Measurements from ENCODE around the gene DAP. TPM values are rescaled to one million over a fixed set of nuclear protein-coding genes. Genes with fewer than 3 reads are reported as not detected.
"Not testable (repeated sequence)": the region's sequence is repeated elsewhere in the genome, so short reads cannot be mapped to it uniquely, and the experiment has no call there.

Gene DAP
- total RNA-seq, 1 experiment from 2014 or later: 47.2 TPM

DNA sequence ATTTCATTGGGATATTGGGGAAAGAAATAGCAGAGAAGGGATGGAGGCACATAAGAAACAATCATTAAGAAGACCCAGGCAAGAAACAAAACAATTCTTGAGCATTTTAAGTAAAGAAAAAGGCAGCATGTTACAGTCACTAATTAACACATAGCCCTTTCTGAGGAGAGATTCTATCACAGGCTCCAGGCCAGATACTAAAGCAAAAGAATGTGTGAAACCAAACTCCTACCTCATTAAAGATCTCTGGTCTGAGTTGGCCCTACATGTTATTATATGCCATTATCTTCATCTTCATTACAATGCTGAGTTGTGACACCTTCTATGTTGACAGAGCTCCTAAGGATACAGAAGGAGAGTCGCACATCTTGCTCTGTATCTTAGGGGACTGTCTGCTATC lies 37.5 kb downstream of the DAP start:
- Mint-ChIP-seq H3K36me3 (ENCODE audit: insufficient read depth in 1 of 3, low read depth in 3 of 3) (peaks cover 0 to 12% (median 5%) of the 10 kb centered on the region in 3 experiments; a peak in 5 of 7 replicates), H3K27ac (no peak overlapping the region), H3K27me3 (ENCODE audit: low read depth) (no peaks in the 10 kb centered on the region), H3K4me1 (no peaks in the 10 kb centered on the region; a peak in 1 of 4 replicates), H3K9me3 (no peaks in the 10 kb centered on the region), H3K4me3 (no peak overlapping the region)
- Histone ChIP-seq H3K14ac (ENCODE audit: insufficient read depth, low read length) (no peak overlapping the region), H3K9me3 (ENCODE audit: control insufficient read depth, low read depth, low read length) (no peaks in the 10 kb centered on the region), H4K8ac (replicated peaks; ENCODE audit: insufficient read length, low read depth, low read length) (no peak overlapping the region), H3K27me3 (ENCODE audit: insufficient read depth, low read length) (no peaks in the 10 kb centered on the region), H3K27ac (ENCODE audit: insufficient read length, low read depth, low read length) (no peak overlapping the region), H3K23ac (ENCODE audit: insufficient read length, low read depth, low read length) (no peak overlapping the region), H4K20me1 (ENCODE audit: control insufficient read depth, insufficient read depth, insufficient read length) (no peaks in the 10 kb centered on the region), H3K79me2 (ENCODE audit: insufficient read depth, low read length) (no peaks in the 10 kb centered on the region), H2BK20ac (ENCODE audit: low read depth, low read length, poor library complexity, severe bottlenecking) (no peak overlapping the region), H3K4ac (ENCODE audit: low read depth, low read length) (no peak overlapping the region), H2BK120ac (ENCODE audit: low read depth, low read length, poor library complexity, severe bottlenecking) (no peak overlapping the region), H3K79me1 (ENCODE audit: insufficient read depth, low read depth, low read length, poor library complexity, severe bottlenecking) (no peaks in the 10 kb centered on the region), H2AK5ac (ENCODE audit: insufficient read length, low read length) (no peak overlapping the region), H2BK5ac (ENCODE audit: insufficient read length, low read length) (no peak overlapping the region), H3K23me2 (ENCODE audit: insufficient read length, low read depth, low read length, poor library complexity, severe bottlenecking) (no peaks in the 10 kb centered on the region), H3K56ac (ENCODE audit: insufficient read length, low read depth, low read length) (no peak overlapping the region), H3K9ac (ENCODE audit: extremely low read depth, insufficient read length, low read length) (no peak overlapping the region), H2BK15ac (ENCODE audit: low read depth, low read length) (no peak overlapping the region), H2AFZ (ENCODE audit: low read length) (no peak overlapping the region), H3T11ph (ENCODE audit: low read length) (no peak overlapping the region), H3K18ac (ENCODE audit: insufficient read length, low read depth, low read length) (no peak overlapping the region), H4K5ac (ENCODE audit: insufficient read length, low read depth, low read length) (no peak overlapping the region), H3K4me1 (ENCODE audit: insufficient read depth, low read length) (no peaks in the 10 kb centered on the region), H4K91ac (ENCODE audit: insufficient read length, low read depth, low read length) (no peak overlapping the region), H3K4me2 (ENCODE audit: insufficient read depth, insufficient read length, low read length) (no peak overlapping the region), H2BK12ac (ENCODE audit: insufficient read length, low read depth, low read length) (no peak overlapping the region)
- no peak for DNase-seq
- TF ChIP-seq, protein P1, sequence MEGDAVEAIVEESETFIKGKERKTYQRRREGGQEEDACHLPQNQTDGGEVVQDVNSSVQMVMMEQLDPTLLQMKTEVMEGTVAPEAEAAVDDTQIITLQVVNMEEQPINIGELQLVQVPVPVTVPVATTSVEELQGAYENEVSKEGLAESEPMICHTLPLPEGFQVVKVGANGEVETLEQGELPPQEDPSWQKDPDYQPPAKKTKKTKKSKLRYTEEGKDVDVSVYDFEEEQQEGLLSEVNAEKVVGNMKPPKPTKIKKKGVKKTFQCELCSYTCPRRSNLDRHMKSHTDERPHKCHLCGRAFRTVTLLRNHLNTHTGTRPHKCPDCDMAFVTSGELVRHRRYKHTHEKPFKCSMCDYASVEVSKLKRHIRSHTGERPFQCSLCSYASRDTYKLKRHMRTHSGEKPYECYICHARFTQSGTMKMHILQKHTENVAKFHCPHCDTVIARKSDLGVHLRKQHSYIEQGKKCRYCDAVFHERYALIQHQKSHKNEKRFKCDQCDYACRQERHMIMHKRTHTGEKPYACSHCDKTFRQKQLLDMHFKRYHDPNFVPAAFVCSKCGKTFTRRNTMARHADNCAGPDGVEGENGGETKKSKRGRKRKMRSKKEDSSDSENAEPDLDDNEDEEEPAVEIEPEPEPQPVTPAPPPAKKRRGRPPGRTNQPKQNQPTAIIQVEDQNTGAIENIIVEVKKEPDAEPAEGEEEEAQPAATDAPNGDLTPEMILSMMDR (conservative IDR thresholded peaks at IDR 0.05): no peak
- no CpG with 5 or more reads among the region's 1 CpG for WGBS (ENCODE audit: extremely low coverage, insufficient read length, low lambda C conversion rate)

DNA sequence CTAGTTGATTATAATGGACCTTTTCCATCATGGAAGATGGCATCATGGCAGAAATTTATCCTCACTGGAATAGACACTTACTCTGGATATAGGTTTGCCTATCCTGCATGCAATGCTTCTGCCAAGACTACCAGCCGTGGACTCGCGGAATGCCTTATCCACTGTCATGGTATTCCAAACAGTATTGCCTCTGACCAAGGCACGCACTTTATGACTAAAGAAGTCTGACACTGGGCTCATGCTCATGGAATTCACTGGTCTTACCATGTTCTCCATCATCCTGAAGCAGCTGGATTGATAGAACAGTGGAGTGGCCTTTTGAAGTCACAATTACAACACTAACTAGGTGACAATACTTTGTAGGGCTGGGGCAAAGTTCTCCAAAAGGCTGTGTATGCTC lies 40.3 kb downstream of the DAP start:
- not testable (repeated sequence) for H3K4me2 ChIP-seq (ENCODE audit: insufficient read depth, insufficient read length, low read length); H3K4ac ChIP-seq (ENCODE audit: low read depth, low read length); H4K91ac ChIP-seq (ENCODE audit: insufficient read length, low read depth, low read length); H3K27me3 Mint-ChIP-seq (ENCODE audit: low read depth); H3T11ph ChIP-seq (ENCODE audit: low read length); H2BK5ac ChIP-seq (ENCODE audit: insufficient read length, low read length); H3K27me3 ChIP-seq (ENCODE audit: insufficient read depth, low read length); H2BK15ac ChIP-seq (ENCODE audit: low read depth, low read length); H2BK20ac ChIP-seq (ENCODE audit: low read depth, low read length, poor library complexity, severe bottlenecking); H3K23ac ChIP-seq (ENCODE audit: insufficient read length, low read depth, low read length); H4K20me1 ChIP-seq (ENCODE audit: control insufficient read depth, insufficient read depth, insufficient read length); H3K9me3 Mint-ChIP-seq; H3K4me3 Mint-ChIP-seq; H3K27ac ChIP-seq (ENCODE audit: insufficient read length, low read depth, low read length); H4K8ac ChIP-seq (replicated peaks; ENCODE audit: insufficient read length, low read depth, low read length); H2BK120ac ChIP-seq (ENCODE audit: low read depth, low read length, poor library complexity, severe bottlenecking); H2AK5ac ChIP-seq (ENCODE audit: insufficient read length, low read length); H3K9me3 ChIP-seq (ENCODE audit: control insufficient read depth, low read depth, low read length); H3K79me1 ChIP-seq (ENCODE audit: insufficient read depth, low read depth, low read length, poor library complexity, severe bottlenecking); DNase-seq; H2AFZ ChIP-seq (ENCODE audit: low read length); H3K4me1 ChIP-seq (ENCODE audit: insufficient read depth, low read length); H3K23me2 ChIP-seq (ENCODE audit: insufficient read length, low read depth, low read length, poor library complexity, severe bottlenecking); H4K5ac ChIP-seq (ENCODE audit: insufficient read length, low read depth, low read length); H3K56ac ChIP-seq (ENCODE audit: insufficient read length, low read depth, low read length); H3K79me2 ChIP-seq (ENCODE audit: insufficient read depth, low read length); H3K4me1 Mint-ChIP-seq; H3K27ac Mint-ChIP-seq; H2BK12ac ChIP-seq (ENCODE audit: insufficient read length, low read depth, low read length); H3K18ac ChIP-seq (ENCODE audit: insufficient read length, low read depth, low read length); H3K14ac ChIP-seq (ENCODE audit: insufficient read depth, low read length); H3K9ac ChIP-seq (ENCODE audit: extremely low read depth, insufficient read length, low read length)
- no CpG with 5 or more reads among the region's 4 CpGs for WGBS (ENCODE audit: extremely low coverage, insufficient read length, low lambda C conversion rate)
- peaks cover 3 to 12% (median 12%) of the 10 kb centered on the region in 3 experiments; a peak in 6 of 7 replicates for H3K36me3 Mint-ChIP-seq (ENCODE audit: insufficient read depth in 1 of 3, low read depth in 3 of 3)

All from H9 (cell line).